Measurements from ENCODE around the gene OCA2.
A peak's percentile ranks its signal among the peaks of the same experiment; 100 is the strongest.
"Not testable (repeated sequence)": the region's sequence is repeated elsewhere in the genome, so short reads cannot be mapped to it uniquely, and the experiment has no call there.

The OCA2 gene
- long read RNA-seq, donor 1, partial matches to known transcripts = 0 of 1 reads
- long read RNA-seq, donor 1, other reads (novel, unspliced or antisense) = 0 of 1 reads
- long read RNA-seq, donor 2 = 0 reads
- long read RNA-seq, donor 3 = 0 reads
- long read RNA-seq, donor 4 = 0 reads
- long read RNA-seq, donor 5 = 0 reads
- long read RNA-seq, donor 6, partial matches to known transcripts = 0 of 1 reads
- long read RNA-seq, donor 6, other reads (novel, unspliced or antisense) = 0 of 1 reads
- long read RNA-seq, donor 7 = 0 reads
- long read RNA-seq, donor 8, partial matches to known transcripts = 0 of 1 reads
- long read RNA-seq, donor 8, other reads (novel, unspliced or antisense) = 0 of 1 reads

GRCh38 chr15:28098766-28099554, at the start of gene OCA2:
TSS of gene OCA2 (minus strand) at chr15:28099315. CDS start at chr15:28081874, 17,441 bp downstream.
- peak; percentile 78 for DNase-seq

- DNase-seq = no peak
Measured at GRCh38 chr15:28147801-28148200, 48.7 kb upstream of the OCA2 start.

DNA sequence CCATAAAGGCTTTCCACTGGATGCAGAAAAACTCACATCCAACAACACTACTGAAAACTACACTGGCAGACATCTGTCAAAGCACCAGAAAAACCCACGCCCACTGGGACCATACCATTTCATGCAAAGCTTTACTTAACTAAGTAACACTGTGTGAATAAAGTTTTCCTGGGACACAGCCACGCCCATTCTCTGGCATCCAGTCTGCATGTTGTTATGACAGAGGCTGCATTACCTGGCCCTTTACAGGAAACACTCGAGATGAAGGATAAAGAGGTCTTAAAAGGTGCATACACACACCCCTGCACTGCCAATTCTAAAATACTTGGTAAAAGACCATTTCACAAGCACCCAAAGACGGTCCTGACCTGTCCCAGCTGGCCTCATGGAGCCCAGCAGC, 46.3 kb upstream of the OCA2 start:
- DNase-seq = not testable (repeated sequence)

DNA sequence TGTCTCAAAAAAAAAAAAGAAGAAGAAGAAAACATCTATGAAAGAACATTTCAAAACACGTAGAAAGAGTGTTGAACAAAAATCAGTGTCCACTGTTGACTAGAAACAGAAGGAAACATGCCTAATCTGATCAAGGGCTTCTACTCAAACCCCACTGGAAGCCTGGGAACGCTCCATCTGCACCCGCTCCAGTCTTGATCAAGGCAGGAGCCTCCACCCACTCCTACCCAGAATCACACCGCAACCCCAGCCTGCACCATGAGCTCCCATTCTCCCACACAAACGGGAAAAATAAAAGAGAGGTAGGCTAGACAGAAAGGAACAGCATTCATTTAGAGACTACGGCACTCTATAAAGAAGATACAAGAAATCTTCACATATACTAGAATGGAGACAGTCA, 40.9 kb upstream of the OCA2 start:
- DNase-seq = no peak

DNA sequence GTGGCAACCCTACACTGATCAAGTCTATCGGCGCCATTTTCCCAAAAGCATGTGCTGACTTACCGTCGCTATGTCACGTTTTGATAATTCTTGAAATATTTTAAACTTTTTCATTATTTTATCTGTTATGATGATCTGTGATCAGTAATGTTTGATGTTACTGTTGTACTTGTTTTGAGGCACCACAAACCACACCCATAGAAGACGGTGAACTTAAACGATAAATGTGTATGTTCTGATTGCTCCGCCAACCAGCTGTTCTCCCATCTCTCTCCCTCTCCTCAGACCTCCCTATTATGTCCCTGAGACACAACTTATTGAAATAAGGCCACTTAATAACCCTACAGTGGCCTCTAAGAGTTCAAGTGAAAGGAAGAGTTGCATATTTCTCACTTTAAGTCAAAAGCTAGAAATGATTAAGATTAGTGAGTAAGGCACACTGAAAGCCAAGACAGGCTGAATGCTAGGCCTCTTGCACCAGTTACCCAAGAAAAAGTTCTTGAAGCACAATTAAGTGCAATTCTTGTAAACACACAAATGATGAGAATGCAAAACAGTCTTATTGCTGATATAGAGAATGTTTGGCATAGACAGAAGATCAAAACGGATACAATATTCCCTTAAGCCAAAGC, 38.4 kb upstream of the OCA2 start:
- not testable (repeated sequence) for DNase-seq

DNA sequence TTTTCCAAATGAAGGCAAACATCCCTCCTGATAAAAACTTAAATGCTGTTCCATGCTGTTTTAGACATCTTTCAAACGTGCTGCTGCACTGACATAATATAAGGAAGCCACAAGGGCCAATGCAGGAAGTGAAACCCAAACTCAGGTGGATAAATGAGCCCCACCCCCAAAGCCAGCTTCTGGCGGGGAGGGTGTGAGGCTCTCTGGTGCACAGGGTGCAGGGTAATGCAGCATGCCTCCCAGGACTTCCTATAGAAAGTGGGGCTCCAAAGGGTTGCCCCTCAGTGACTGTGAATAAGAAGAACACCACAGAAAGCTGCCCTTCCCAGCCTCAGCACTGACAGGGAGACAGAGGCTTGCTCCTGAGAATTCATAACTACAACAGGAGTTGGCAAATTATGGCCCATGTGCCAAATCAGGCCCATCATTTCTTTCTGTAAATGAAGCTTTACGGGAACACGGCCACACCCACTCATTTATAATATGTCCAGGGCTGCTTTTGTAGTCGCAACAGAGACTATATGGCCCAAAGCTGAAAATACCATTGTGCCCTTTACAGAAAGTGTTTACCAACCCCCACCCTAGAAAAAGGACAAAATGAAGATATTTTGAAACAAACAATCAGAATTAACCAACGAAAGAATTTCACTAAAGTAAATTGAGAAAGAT, 37.3 kb upstream of the OCA2 start:
- DNase-seq = not testable (repeated sequence)

DNA sequence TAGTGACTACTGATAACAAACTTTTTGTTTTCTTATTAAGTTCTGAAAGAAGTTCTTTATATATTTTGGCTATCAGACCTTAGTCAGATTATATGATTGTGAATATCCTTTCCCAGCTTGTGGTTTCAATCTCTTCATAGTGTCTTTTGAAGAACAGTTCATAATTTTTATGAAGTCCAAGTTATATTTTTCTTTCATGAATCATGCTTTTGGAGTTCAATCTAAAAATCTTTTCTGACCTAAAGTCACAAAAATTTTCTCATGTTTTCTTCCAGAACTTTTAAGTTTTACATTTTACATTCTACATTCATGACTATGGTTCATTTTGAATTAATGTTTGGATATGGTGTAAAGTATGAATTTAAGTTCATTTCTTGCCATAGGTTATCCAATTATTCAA, 34.2 kb upstream of the OCA2 start:
- no peak for DNase-seq

DNA sequence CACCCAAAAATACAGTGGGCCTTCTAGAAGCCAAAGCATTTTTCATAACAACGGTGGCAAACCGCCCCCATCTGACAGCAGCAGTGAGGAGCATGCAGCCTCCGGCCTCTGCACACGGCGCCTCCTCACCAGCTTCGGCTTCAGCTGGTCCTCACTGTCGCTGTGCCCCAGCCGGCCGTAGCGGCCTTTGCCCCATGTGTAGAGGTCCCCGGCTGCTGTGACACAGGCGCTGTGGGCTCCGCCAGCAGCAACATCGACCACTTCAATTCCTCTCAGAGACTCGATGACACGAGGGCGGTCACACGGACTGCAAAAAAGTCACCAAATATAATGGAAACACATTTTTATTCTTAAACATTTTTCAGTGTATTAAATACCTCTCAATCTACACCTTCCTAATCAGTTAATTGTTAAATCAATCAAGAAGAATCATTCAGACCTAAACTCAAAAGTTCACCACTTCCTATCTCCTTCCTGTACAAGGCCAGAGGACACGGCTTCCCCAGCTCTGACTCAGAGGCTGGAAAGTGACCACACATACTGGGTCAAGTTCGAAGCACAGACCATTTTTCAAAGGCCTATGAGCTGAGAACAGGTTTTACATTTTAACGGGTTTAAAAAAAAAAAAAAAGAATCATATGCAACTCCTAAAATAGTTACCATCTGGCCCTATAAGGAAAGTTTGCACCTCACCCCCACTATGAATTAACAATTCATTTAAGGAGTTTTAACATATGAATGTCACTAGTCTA, 33.6 kb upstream of the OCA2 start:
- DNase-seq = no peak

GRCh38 chr15:28131946-28132345, 32.8 kb upstream of the OCA2 start:
- DNase-seq = no peak

GRCh38 chr15:28131400-28131799, 32.3 kb upstream of the OCA2 start:
- no peak for DNase-seq

DNA sequence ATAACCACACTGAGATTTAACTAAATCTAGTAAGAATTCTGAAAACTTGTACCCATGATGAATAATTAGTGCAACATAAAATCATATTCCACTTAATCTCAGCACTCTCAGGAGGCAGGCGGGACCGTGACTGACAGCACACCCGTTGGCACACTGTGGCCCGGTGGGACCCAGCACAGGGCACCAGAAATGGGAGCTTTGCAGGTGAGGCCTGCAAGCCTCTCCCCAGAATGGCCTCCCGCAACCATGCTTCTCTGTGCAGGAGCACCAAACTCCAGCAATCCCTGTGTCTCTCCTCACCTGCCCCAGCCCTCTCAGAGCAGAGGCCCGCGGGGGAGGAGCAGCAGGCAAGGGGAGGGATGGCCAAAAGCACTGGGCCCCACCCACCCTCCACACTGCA, 31.5 kb upstream of the OCA2 start:
- no peak for DNase-seq

GRCh38 chr15:28129231-28129848, 30.2 kb upstream of the OCA2 start:
- no peak for DNase-seq

GRCh38 chr15:28128031-28128430, 28.9 kb upstream of the OCA2 start:
- DNase-seq = no peak

DNA sequence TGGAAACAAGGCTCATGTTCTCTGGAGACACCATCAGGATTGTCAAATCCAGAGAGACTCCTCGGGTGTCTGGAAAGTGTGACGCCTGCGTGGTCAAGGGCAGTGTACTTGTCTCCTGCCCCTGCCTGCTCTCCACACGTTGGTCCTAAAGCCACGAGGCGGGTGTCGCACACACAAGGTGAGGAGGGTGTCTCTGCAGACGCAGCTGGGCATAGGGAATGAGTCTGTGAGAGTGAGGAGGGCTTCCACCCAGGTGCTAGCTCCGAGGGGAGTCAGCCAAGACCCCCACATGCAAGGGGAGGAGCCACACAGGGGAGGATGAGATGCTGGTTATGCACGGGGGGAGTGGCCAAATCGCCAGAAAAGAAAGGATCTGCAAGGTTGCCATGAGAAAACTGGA, 27.9 kb upstream of the OCA2 start:
- DNase-seq = no peak

DNA sequence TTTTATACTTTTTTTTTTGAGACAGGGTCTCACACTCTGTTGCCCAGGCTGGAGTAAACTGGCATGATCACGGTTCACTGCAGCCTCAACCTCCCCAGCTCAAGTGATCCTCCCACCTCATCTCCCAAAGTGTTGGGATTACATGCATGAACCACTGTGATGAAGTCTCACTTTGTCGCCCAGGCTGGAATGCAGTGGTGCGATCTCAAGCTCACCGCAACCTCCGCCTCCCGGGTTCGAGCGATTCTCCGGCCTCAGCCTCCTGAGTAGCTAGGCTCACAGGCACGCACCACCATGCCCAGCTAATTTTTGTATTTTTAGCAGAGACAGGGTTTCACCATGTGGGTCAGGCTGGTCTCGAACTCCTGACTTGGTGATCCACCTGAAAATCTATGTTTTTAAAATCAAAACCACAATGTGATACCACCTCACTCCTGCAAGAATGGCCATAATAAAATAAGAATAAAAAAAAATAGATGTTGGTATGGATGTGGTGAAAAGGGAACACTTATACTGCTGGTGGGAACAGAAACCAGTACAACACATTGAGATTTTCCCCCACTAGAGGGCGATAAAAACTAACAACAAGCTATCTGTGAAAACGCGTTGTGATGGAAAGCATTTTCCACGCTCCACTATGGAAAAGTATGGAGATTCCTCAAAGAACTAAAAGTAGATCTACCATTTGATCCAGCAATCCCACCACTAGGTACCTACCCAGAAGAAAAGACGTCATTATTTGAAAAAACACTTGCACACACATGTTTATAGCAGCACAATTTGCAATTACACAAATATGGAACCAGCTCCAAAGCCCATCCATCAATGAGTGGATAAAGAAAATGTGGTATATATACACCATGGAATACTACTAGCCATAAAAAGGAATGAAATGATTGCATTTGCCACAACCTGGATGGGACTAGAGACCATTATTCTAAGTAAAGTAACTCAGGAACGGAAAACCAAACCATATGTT, 26.8 kb upstream of the OCA2 start:
- no peak for DNase-seq

- DNase-seq = no peak
Measured at GRCh38 chr15:28124841-28125240, 25.7 kb upstream of the OCA2 start.

DNA sequence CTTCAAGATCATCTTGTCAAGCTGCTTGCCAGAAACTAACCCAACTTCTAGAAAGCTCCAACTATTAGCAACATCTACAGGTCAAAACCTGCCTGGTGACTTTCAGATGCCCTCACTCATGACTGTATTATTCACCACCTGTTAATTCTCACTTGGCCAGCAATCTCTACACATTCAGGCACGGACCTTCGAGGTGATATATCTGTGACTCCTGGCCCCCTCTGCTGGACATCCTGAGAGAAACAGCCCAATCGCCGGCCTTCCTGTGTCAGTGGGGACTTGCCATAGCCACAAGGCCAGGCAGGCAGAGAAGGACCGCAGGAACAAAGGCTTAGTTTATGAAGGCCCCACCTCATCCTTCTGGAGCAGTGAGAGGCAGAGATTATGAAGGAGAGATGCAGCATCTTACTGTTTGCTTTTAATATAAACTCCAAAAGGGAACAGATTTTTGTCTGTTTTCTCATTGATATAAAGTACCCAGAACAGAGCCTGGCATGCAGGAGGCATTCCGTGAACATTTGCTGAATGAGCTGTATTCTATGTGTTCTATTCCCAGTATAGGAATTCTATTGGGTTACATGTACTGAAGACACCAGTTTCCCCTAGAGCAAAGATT, 24.4 kb upstream of the OCA2 start:
- no peak for DNase-seq

- DNase-seq = no peak
Measured at GRCh38 chr15:28122038-28122949, 23.2 kb upstream of the OCA2 start.

DNA sequence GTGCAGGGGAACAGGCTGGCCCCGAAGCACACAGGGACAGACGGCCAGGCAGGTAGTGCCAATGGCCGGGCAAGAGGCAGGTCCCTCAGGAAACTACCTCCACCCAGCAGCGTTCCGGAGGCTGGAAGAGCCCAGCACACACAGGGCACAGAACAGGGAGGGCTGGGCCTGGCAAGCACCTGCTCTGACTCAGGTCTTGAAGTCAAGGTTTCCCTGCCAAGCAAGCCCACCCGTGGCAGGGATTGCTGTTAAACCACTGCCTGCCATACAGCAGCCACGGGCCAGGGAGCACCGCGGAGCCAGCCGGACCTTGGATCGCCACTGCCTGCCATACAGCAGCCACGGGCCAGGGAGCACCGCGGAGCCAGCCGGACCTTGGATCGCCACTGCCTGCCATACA, 22.5 kb upstream of the OCA2 start:
- not testable (repeated sequence) for DNase-seq

Data from right kidney (tissue), 9 donors.